GM18861 (cell line): ENCODE results near the gene HOXD8.
A peak's percentile ranks its signal among the peaks of the same experiment; 100 is the strongest.

ENCODE experiments used
- ATAC-seq: cut with Tn5 transposase; IDR thresholded peaks from one replicate; pipeline ENCODE4 v1.9.1; 2021; ENCODE audit not compliant: unreplicated experiment

Gene HOXD8

GRCh38 chr2:176090862-176091261, 38.6 kb upstream of the HOXD8 start:
- no peak for ATAC-seq

GRCh38 chr2:176091329-176092258, 37.9 kb upstream of the HOXD8 start:
- no peak for ATAC-seq

- no peak for ATAC-seq
Measured at GRCh38 chr2:176092270-176093144, 37.0 kb upstream of the HOXD8 start, which contains the start of gene HOXD13. Gene HOXD13, plus strand, starts transcription at chr2:176092721. Its CDS starts 170 bp downstream, at chr2:176092891.

GRCh38 chr2:176093145-176093897, 36.2 kb upstream of the HOXD8 start:
- ATAC-seq: no peak

- ATAC-seq: no peak
Measured at GRCh38 chr2:176093898-176094249, 35.6 kb upstream of the HOXD8 start.

GRCh38 chr2:176094349-176094748, 35.2 kb upstream of the HOXD8 start:
- no peak for ATAC-seq

GRCh38 chr2:176095421-176095820, 34.1 kb upstream of the HOXD8 start:
- ATAC-seq: no peak

GRCh38 chr2:176096243-176096985, 33.1 kb upstream of the HOXD8 start:
- ATAC-seq: no peak

- peak; percentile 93 for ATAC-seq
Measured at GRCh38 chr2:176096986-176097819, 32.3 kb upstream of the HOXD8 start.

- no peak for ATAC-seq
Measured at GRCh38 chr2:176097820-176098365, 31.6 kb upstream of the HOXD8 start.

- ATAC-seq: no peak
Measured at GRCh38 chr2:176098366-176099158, 30.9 kb upstream of the HOXD8 start.

GRCh38 chr2:176099159-176099727, 30.3 kb upstream of the HOXD8 start:
- ATAC-seq: no peak

GRCh38 chr2:176099728-176100546, 29.6 kb upstream of the HOXD8 start, which contains the start of gene HOXD12:
Gene HOXD12, plus strand, starts transcription at chr2:176099795. Its CDS starts 7 bp downstream, at chr2:176099802.
- ATAC-seq: no peak

- no peak for ATAC-seq
Measured at GRCh38 chr2:176100547-176101140, 28.9 kb upstream of the HOXD8 start.

- no peak for ATAC-seq
Measured at GRCh38 chr2:176101216-176101830, 28.2 kb upstream of the HOXD8 start.

- no peak for ATAC-seq
Measured at GRCh38 chr2:176101842-176102241, 27.7 kb upstream of the HOXD8 start.
